Endothelial cell of umbilical vein (primary cell): ENCODE measurements around the gene RRP15. TPM values are rescaled to one million over a fixed set of nuclear protein-coding genes. Genes with fewer than 3 reads are reported as not detected.

Experiments used
- BruUV-seq: library from RNA; stranded (reverse); fragments of 400-500 nt; replicated peaks from 2 replicates; lab custom pipeline; 2021; lab: Mats Ljungman, UMichigan
- CTCF ChIA-PET: fragments of 300-600, 350-600 bp; sonication (Branson Sonifier 250); formaldehyde crosslinking; loops from one replicate; lab custom pipeline; 2021; ENCODE audit warnings: antibody characterized with exemption, inconsistent platforms; lab: Charles Lee
- POLR2A ChIA-PET: fragments of 300-600, 350-600 bp; sonication (Branson Sonifier 250); formaldehyde crosslinking; loops from one replicate; lab custom pipeline; 2021; ENCODE audit warnings: antibody characterized with exemption, inconsistent platforms; lab: Charles Lee
- DNase-seq: peaks from one replicate; pipeline ENCODE4 v3.0.0-alpha.2; 2011; ENCODE audit warnings: low read depth, low spot score
- FAIRE-seq: peaks from 2 replicates; lab custom pipeline; 2011; peaks lifted over from hg19 to GRCh38; lab: Jason Lieb, UNC
- H2AFZ ChIP-seq: 2 replicates; pipeline ENCODE4 v1.6.0; 2012; ENCODE audit warnings: low read depth, low read length, control low read depth, inconsistent platforms
- H3K27ac ChIP-seq: 2 replicates; pipeline ENCODE4 v1.5.1; 2011; ENCODE audit warnings: low read depth, mild to moderate bottlenecking, control low read depth, low read length, moderate library complexity; ENCODE audit not compliant: insufficient read depth
- H3K27me3 ChIP-seq, 2 experiments: 2 replicates each; pipeline versions ENCODE4 v1.6.0 to v1.6.1; 2011; ENCODE audit warnings: low read length in 2 of 2, mixed read lengths in 1 of 2; ENCODE audit not compliant: control insufficient read depth in 2 of 2, insufficient read depth in 2 of 2
- H3K36me3 ChIP-seq, 2 experiments: 2 replicates in 1 of 2; 3 replicates in 1 of 2; pipeline ENCODE4 v1.5.1; 2011; ENCODE audit warnings: low read length in 2 of 2, mild to moderate bottlenecking in 1 of 2, moderate library complexity in 1 of 2; ENCODE audit not compliant: control insufficient read depth in 2 of 2, insufficient read depth in 2 of 2; ENCODE audit errors: extremely low read depth in 1 of 2
- H3K4me1 ChIP-seq: 3 replicates; pipeline ENCODE4 v1.5.1; 2011; ENCODE audit warnings: mild to moderate bottlenecking, low read length; ENCODE audit not compliant: control insufficient read depth, insufficient read depth; ENCODE audit errors: extremely low read depth
- H3K4me2 ChIP-seq: 2 replicates; pipeline ENCODE4 v1.6.1; 2011; ENCODE audit warnings: low read length, control low read depth, mixed read lengths; ENCODE audit not compliant: insufficient read depth
- H3K4me3 ChIP-seq, 3 experiments: fragments of 200-600 bp in 1 of 3; sonication (generic), shearing (Covaris generic) in 1 of 3; replicated peaks in 1 of 3; 2 replicates each; pipeline ENCODE4 v1.5.1; 2011 to 2016; ENCODE audit warnings: control low read depth in 3 of 3, low read length in 3 of 3, mild to moderate bottlenecking in 2 of 3, inconsistent platforms in 1 of 3, low read depth in 1 of 3, moderate library complexity in 1 of 3; ENCODE audit not compliant: insufficient read depth in 1 of 3
- H3K79me2 ChIP-seq: 2 replicates; pipeline ENCODE4 v1.6.0; 2012; ENCODE audit warnings: low read length, inconsistent platforms; ENCODE audit not compliant: control insufficient read depth, insufficient read depth
- H3K9ac ChIP-seq: replicated peaks from 2 replicates; pipeline ENCODE3; 2011; ENCODE audit warnings: low read length, control low read depth; ENCODE audit not compliant: insufficient read depth; ENCODE audit errors: extremely low read depth
- H3K9me1 ChIP-seq: replicated peaks from 3 replicates; pipeline ENCODE4 v1.6.0; 2011; ENCODE audit warnings: mild to moderate bottlenecking, low read length; ENCODE audit not compliant: control insufficient read depth, insufficient read depth; ENCODE audit errors: extremely low read depth
- H3K9me3 ChIP-seq: replicated peaks from 2 replicates; pipeline ENCODE4 v1.5.1; 2012; ENCODE audit warnings: low read length, inconsistent platforms; ENCODE audit not compliant: control insufficient read depth, insufficient read depth
- H4K20me1 ChIP-seq: replicated peaks from 2 replicates; pipeline ENCODE3; 2011; ENCODE audit warnings: mild to moderate bottlenecking, low read length; ENCODE audit not compliant: control insufficient read depth, insufficient read depth; ENCODE audit errors: extremely low read depth
- CTCF ChIP-seq, 2 donors: IDR thresholded peaks; 1 replicate in 1 of 2; 2 replicates in 1 of 2; pipeline ENCODE4 v1.5.1; 2011; ENCODE audit warnings: low read length in 2 of 2, mild to moderate bottlenecking in 2 of 2, moderate library complexity in 2 of 2, control low read depth in 1 of 2, inconsistent platforms in 1 of 2, low read depth in 1 of 2; ENCODE audit not compliant: insufficient read depth in 1 of 2; ENCODE audit errors: extremely low read depth in 1 of 2
- EZH2 ChIP-seq: IDR thresholded peaks from 2 replicates; pipeline ENCODE4 v1.6.1; 2012; ENCODE audit warnings: borderline replicate concordance, low read depth, mild to moderate bottlenecking, moderate library complexity, low read length, inconsistent platforms; ENCODE audit not compliant: severe bottlenecking
- GATA2 ChIP-seq: IDR thresholded peaks from 2 replicates; pipeline ENCODE4 v1.7.0; 2011; ENCODE audit warnings: low read depth, mild to moderate bottlenecking, moderate library complexity, mixed read lengths, low read length; ENCODE audit not compliant: insufficient read length, insufficient read depth
- POLR2A ChIP-seq: IDR thresholded peaks from 2 replicates; pipeline ENCODE4 v1.6.1; 2012; ENCODE audit warnings: low read depth, mild to moderate bottlenecking, control low read depth, low read length
- POLR2AphosphoS5 ChIP-seq: IDR thresholded peaks from 2 replicates; pipeline ENCODE4 v1.6.1; 2012; ENCODE audit warnings: low read depth, mild to moderate bottlenecking, control low read depth, low read length, moderate library complexity; ENCODE audit not compliant: insufficient read depth
- dilution Hi-C: fragments of 300-500 bp; cut with MboI; formaldehyde crosslinking; loops from one replicate; pipeline ENCODE4 v1.15.0; 2019; ENCODE audit warnings: low sequenced_read_pairs; ENCODE audit not compliant: extremely low pct_ligation_motif_present
- intact Hi-C: fragments of 100-400 bp; cut with micrococcal nuclease; formaldehyde crosslinking; loops from one replicate; pipeline ENCODE4 v1.10.0; 2022
- polyA plus RNA-seq, 4 experiments: library from polyadenylated mRNA; depleted of rRNA in 3 of 4; stranded (reverse) in 3 of 4; unstranded in 1 of 4; fragments of >200 nt; gene quantifications; 2 replicates each; pipeline versions ENCODE4 v1.2.1 to v1.2.3, GENCODE V29; 2011 to 2012; ENCODE audit warnings: missing spikeins in 1 of 4
- total RNA-seq: library from RNA; stranded (reverse); gene quantifications from 2 replicates; pipeline ENCODE4 v1.2.3, GENCODE V29; 2021

RRP15 gene
- total and polyA plus RNA-seq, 2 donors (not counting 3 experiments of a cell fraction or from before 2014, with no cell fraction given), result 1.0 to 17.3 TPM

DNA sequence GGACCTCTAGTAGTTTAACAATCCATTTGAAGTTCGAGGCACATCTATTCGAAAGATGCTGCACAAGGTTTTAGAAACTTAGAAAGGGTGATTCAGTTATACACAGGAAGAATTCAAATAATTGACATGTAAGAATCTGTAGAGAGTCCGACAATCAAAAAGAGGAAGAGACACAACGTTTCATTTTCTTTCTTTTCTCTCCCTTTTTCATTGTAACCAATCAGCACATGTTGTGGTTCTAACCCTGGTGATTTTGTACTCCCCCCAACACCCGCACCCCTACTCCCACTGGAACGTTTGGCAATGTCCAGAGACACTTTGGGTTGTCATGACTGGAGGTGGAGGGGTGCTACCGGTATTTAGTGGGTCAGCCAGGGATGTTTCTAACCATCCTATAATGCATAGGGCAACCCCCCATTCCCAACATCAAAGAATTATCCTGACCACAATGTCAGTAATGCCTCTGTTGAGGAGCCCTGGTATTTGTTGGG, 65.0 kb downstream of the RRP15 start:
- no peaks in the 10 kb centered on the region for H3K36me3 ChIP-seq
- no peaks in the 10 kb centered on the region for H3K27me3 ChIP-seq
- TF ChIP-seq POLR2AphosphoS5, result no peak
- no peak for TF ChIP-seq EZH2
- no peak for TF ChIP-seq POLR2A
- no peak for TF ChIP-seq GATA2
- no peak for TF ChIP-seq CTCF (IDR thresholded peaks at IDR 0.05; ENCODE audit: extremely low read depth in 1 of 2, insufficient read depth in 1 of 2, low read depth in 1 of 2, low read length in 2 of 2)
- dilution Hi-C loops (no loop called here), intact Hi-C loops (no loop called here)
- H3K9me3 ChIP-seq, result no peaks in the 10 kb centered on the region
- H3K27ac ChIP-seq, result peak overlapping the region; percentile 64
- no peaks in the 10 kb centered on the region for H4K20me1 ChIP-seq
- no peaks in the 10 kb centered on the region for H3K9me1 ChIP-seq
- peak overlapping the region in 2 of 3 experiments; percentile 20 to 95 for H3K4me3 ChIP-seq
- peak overlapping the region; percentile 30 for H2AFZ ChIP-seq
- FAIRE-seq (peak; percentile 59), DNase-seq (no peak)
- peak overlapping the region; percentile 96 for H3K9ac ChIP-seq
- no TSS peak for BruUV-seq
- H3K4me2 ChIP-seq, result peak overlapping the region; percentile 98
- no peaks in the 10 kb centered on the region for H3K79me2 ChIP-seq
- peaks cover 39% of the 10 kb centered on the region for H3K4me1 ChIP-seq
- CTCF ChIA-PET, result interaction anchor here (1.1 to 2.2 kb wide), 6 partner anchors 8 to 1311 kb away, joined by 3 to 9 read pairs (median 5); no protein-coding TSS in a partner anchor
- POLR2A ChIA-PET, result no interaction called here
